HepG2 (cell line): Measurements from ENCODE around the gene MPI. TPM values are rescaled to one million over a fixed set of nuclear protein-coding genes. Genes with fewer than 3 reads are reported as not detected.

Experiments used
- ARHGAP35 ChIP-seq: sonication (generic); formaldehyde crosslinking; IDR thresholded peaks from 2 replicates; pipeline ENCODE4 v1.9.0; 2022; ENCODE audit warnings: mild to moderate bottlenecking, inconsistent platforms, moderate library complexity, missing genetic modification reagents, borderline replicate concordance
- CENPX ChIP-seq: sonication (generic); formaldehyde crosslinking; IDR thresholded peaks from 2 replicates; pipeline ENCODE4 v1.9.0; 2021; ENCODE audit warnings: mild to moderate bottlenecking, missing genetic modification reagents, moderate library complexity
- MAZ ChIP-seq, 2 experiments: sonication (generic) in 1 of 2; formaldehyde crosslinking in 1 of 2; IDR thresholded peaks; 2 replicates each; pipeline versions ENCODE4 v1.5.0 to v1.6.1; 2012 to 2020; ENCODE audit warnings: low read depth in 2 of 2, mild to moderate bottlenecking in 2 of 2, borderline replicate concordance in 1 of 2, improper control_type of control experiment in 1 of 2, low read length in 1 of 2, missing genetic modification reagents in 1 of 2, moderate library complexity in 1 of 2
- MYNN ChIP-seq: sonication (generic); formaldehyde crosslinking; IDR thresholded peaks from 2 replicates; pipeline ENCODE4 v1.4.0; 2020; ENCODE audit warnings: mild to moderate bottlenecking, low read depth, missing genetic modification reagents
- RAD21 ChIP-seq: fragments of 450-650 bp; formaldehyde crosslinking; IDR thresholded peaks from 2 replicates; pipeline ENCODE4 v1.5.0; 2020; ENCODE audit warnings: mild to moderate bottlenecking
- RFX3 ChIP-seq: IDR thresholded peaks from 2 replicates; pipeline ENCODE4 v1.6.1; 2016; ENCODE audit warnings: missing biosample characterization, missing genetic modification reagents
- SMAD3 ChIP-seq: sonication (generic); formaldehyde crosslinking; IDR thresholded peaks from 2 replicates; pipeline ENCODE4 v1.4.0; 2020; ENCODE audit warnings: missing genetic modification reagents
- SRSF4 ChIP-seq: fragments of 200-400 bp; formaldehyde crosslinking; IDR thresholded peaks from one replicate; pipeline ENCODE4 v1.6.1; 2018; ENCODE audit warnings: mild to moderate bottlenecking, low read depth, low read length, moderate library complexity; ENCODE audit not compliant: poor library complexity, severe bottlenecking
- TAF1 ChIP-seq: sonication (generic); formaldehyde crosslinking; IDR thresholded peaks from 2 replicates; pipeline ENCODE4 v1.4.0; 2020; ENCODE audit warnings: missing genetic modification reagents
- TERF1 ChIP-seq: sonication (generic); formaldehyde crosslinking; IDR thresholded peaks from 2 replicates; pipeline ENCODE4 v1.8.0; 2022; ENCODE audit warnings: mild to moderate bottlenecking, missing genetic modification reagents, moderate library complexity
- ZFP82 ChIP-seq: sonication (generic); formaldehyde crosslinking; IDR thresholded peaks from 2 replicates; pipeline ENCODE4 v1.5.1; 2020; ENCODE audit warnings: mild to moderate bottlenecking, missing genetic modification reagents, borderline replicate concordance
- ZGPAT ChIP-seq: IDR thresholded peaks from 2 replicates; pipeline ENCODE4 v1.6.1; 2016; ENCODE audit warnings: mild to moderate bottlenecking
- ZIK1 ChIP-seq: sonication (generic); formaldehyde crosslinking; IDR thresholded peaks from 2 replicates; pipeline ENCODE4 v1.5.0; 2020; ENCODE audit warnings: mild to moderate bottlenecking, low read depth, missing genetic modification reagents, borderline replicate concordance
- ZKSCAN5 ChIP-seq: sonication (generic); formaldehyde crosslinking; IDR thresholded peaks from 2 replicates; pipeline ENCODE4 v1.5.1; 2020; ENCODE audit warnings: mild to moderate bottlenecking, missing genetic modification reagents
- ZNF282 ChIP-seq: fragments of 450-650 bp; IDR thresholded peaks from 2 replicates; pipeline ENCODE4 v1.6.1; 2018; ENCODE audit not compliant: partially characterized antibody
- ZNF34 ChIP-seq: sonication (generic); formaldehyde crosslinking; IDR thresholded peaks from 2 replicates; pipeline ENCODE4 v1.4.0; 2020; ENCODE audit warnings: mild to moderate bottlenecking, missing genetic modification reagents, borderline replicate concordance
- ZNF362 ChIP-seq: sonication (generic); formaldehyde crosslinking; IDR thresholded peaks from 2 replicates; pipeline ENCODE4 v1.4.0; 2020; ENCODE audit warnings: missing genetic modification reagents, mild to moderate bottlenecking, borderline replicate concordance
- ZNF44 ChIP-seq: sonication (generic); formaldehyde crosslinking; IDR thresholded peaks from 2 replicates; pipeline ENCODE4 v1.5.1; 2020; ENCODE audit warnings: mild to moderate bottlenecking, missing genetic modification reagents
- ZNF530 ChIP-seq: sonication (generic); formaldehyde crosslinking; IDR thresholded peaks from 2 replicates; pipeline ENCODE4 v1.5.0; 2020; ENCODE audit warnings: low read depth, mild to moderate bottlenecking, missing genetic modification reagents
- polyA plus RNA-seq, 8 experiments: library from polyadenylated mRNA; depleted of rRNA in 3 of 8; stranded (reverse) in 7 of 8; unstranded in 1 of 8; fragments of >200 nt; fragmentation: Illumina TruSeq in 4 of 8; extraction: Trizol in 4 of 8; gene quantifications; 2 replicates each; pipeline versions ENCODE4 v1.2.1 to v1.2.3, GENCODE V29; 2011 to 2016; ENCODE audit warnings: low read depth in 4 of 8, missing spikeins in 1 of 8, mixed read lengths in 1 of 8; ENCODE audit not compliant: insufficient read depth in 1 of 8
- total RNA-seq, 5 experiments: library from RNA; depleted of rRNA; stranded (reverse); fragments of >200 nt; fragmentation: Illumina TruSeq; extraction: Trizol; gene quantifications; 2 replicates each; pipeline ENCODE4 v1.2.3, GENCODE V29; 2016; ENCODE audit warnings: low read depth in 1 of 5
- TF ChIP-seq, protein P1 (sequence below): sonication (generic); formaldehyde crosslinking; IDR thresholded peaks from 2 replicates; pipeline ENCODE4 v1.5.1; 2020; ENCODE audit warnings: missing genetic modification reagents, mild to moderate bottlenecking, borderline replicate concordance
- TF ChIP-seq, protein P2 (sequence below): sonication (generic); formaldehyde crosslinking; IDR thresholded peaks from 2 replicates; pipeline ENCODE4 v1.8.1; 2023; ENCODE audit warnings: mild to moderate bottlenecking, missing genetic modification reagents

MPI gene
- total and polyA plus RNA-seq, 2 of the 13 experiments (the other 11 are each of a cell fraction or from before 2014, with no cell fraction given), result 36.9 to 63.5 TPM

GRCh38 chr15:74873036-74873755, 16.6 kb upstream of the MPI start, which contains the start of gene SCAMP2 (continued):
- TF ChIP-seq ZNF362 (CRISPR knock-in tag) (no peak), ZFP82 (CRISPR knock-in tag) (no peak), RFX3 (CRISPR knock-in tag) (no peak), CENPX (CRISPR knock-in tag) (no peak), ARHGAP35 (CRISPR knock-in tag) (no peak; the same call in 1 of the 2 replicates), ZIK1 (CRISPR knock-in tag) (no peak; the same call in 1 of the 2 replicates), TERF1 (CRISPR knock-in tag) (no peak), MYNN (peak; percentile 77; the same call in 1 of the 2 replicates), MAZ (IDR thresholded peaks at IDR 0.05; ENCODE audit: borderline replicate concordance, low read depth, low read length) (peak; percentile 32; the same call in 1 of the 2 replicates), MAZ (CRISPR knock-in tag; IDR thresholded peaks at IDR 0.05; ENCODE audit: low read depth) (peak; percentile 43; the same call in 1 of the 2 replicates), ZGPAT (CRISPR knock-in tag) (peak; percentile 76), RAD21 (peak; percentile 27; the same call in 1 of the 2 replicates), SRSF4 (no peak), ZKSCAN5 (CRISPR knock-in tag) (no peak), ZNF530 (CRISPR knock-in tag) (no peak), ZNF34 (no peak), ZNF282 (no peak), ZNF44 (CRISPR knock-in tag) (peak; percentile 79; the same call in 1 of the 2 replicates), TAF1 (peak; percentile 76; the same call in 1 of the 2 replicates), SMAD3 (CRISPR knock-in tag) (0 out of 2 replicates have a peak, but pooled peaks have one; percentile 0)
- TF ChIP-seq, protein P1, sequence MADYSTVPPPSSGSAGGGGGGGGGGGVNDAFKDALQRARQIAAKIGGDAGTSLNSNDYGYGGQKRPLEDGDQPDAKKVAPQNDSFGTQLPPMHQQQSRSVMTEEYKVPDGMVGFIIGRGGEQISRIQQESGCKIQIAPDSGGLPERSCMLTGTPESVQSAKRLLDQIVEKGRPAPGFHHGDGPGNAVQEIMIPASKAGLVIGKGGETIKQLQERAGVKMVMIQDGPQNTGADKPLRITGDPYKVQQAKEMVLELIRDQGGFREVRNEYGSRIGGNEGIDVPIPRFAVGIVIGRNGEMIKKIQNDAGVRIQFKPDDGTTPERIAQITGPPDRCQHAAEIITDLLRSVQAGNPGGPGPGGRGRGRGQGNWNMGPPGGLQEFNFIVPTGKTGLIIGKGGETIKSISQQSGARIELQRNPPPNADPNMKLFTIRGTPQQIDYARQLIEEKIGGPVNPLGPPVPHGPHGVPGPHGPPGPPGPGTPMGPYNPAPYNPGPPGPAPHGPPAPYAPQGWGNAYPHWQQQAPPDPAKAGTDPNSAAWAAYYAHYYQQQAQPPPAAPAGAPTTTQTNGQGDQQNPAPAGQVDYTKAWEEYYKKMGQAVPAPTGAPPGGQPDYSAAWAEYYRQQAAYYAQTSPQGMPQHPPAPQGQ, result no peak
- TF ChIP-seq, protein P2, sequence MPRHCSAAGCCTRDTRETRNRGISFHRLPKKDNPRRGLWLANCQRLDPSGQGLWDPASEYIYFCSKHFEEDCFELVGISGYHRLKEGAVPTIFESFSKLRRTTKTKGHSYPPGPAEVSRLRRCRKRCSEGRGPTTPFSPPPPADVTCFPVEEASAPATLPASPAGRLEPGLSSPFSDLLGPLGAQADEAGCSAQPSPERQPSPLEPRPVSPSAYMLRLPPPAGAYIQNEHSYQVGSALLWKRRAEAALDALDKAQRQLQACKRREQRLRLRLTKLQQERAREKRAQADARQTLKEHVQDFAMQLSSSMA (CRISPR knock-in tag), result no peak
